Lung microvascular endothelial cell (primary cell): ENCODE results near the gene CDK15. TPM values are rescaled to one million over a fixed set of nuclear protein-coding genes. Genes with fewer than 3 reads are reported as not detected.
"Not testable (repeated sequence)": the region's sequence is repeated elsewhere in the genome, so short reads cannot be mapped to it uniquely, and the experiment has no call there.

Source experiments
- DNase-seq, 2 donors: peaks; one replicate each; pipeline versions ENCODE4 v3.0.0 to v3.0.0-alpha.2; 2010; ENCODE audit warnings: low read depth in 2 of 2
- total RNA-seq: library from RNA; depleted of rRNA; stranded (reverse); fragments of >200 nt; gene quantifications from 2 replicates; pipeline ENCODE4 v1.2.1, GENCODE V29; 2014

Gene CDK15
- total RNA-seq, 1 donor from 2014 or later = not detected

- no peak for DNase-seq
Measured at GRCh38 chr2:201789395-201789794, 16.9 kb upstream of the CDK15 start.

GRCh38 chr2:201790291-201790690 lies 16.0 kb upstream of the CDK15 start:
- DNase-seq = no peak

GRCh38 chr2:201790989-201791388 lies 15.3 kb upstream of the CDK15 start:
- no peak for DNase-seq

- DNase-seq = no peak
Measured at GRCh38 chr2:201793631-201794030, 12.7 kb upstream of the CDK15 start.

- no peak for DNase-seq
Measured at GRCh38 chr2:201794294-201794693, 12.0 kb upstream of the CDK15 start.

- peak; percentile 29 to 59 for DNase-seq
Measured at GRCh38 chr2:201795607-201796477, 10.5 kb upstream of the CDK15 start.

GRCh38 chr2:201796478-201796865 lies 9.9 kb upstream of the CDK15 start:
- no peak for DNase-seq

- no peak for DNase-seq
Measured at GRCh38 chr2:201797175-201797840, 9.0 kb upstream of the CDK15 start.

GRCh38 chr2:201798252-201798913 lies 8.0 kb upstream of the CDK15 start:
- DNase-seq = peak; percentile 20 to 76

- DNase-seq = not testable (repeated sequence)
Measured at GRCh38 chr2:201798914-201799285, 7.4 kb upstream of the CDK15 start.

GRCh38 chr2:201807452-201807999 lies 1.2 kb downstream of the CDK15 start:
- DNase-seq = no peak

GRCh38 chr2:201808027-201808426 lies 1.7 kb downstream of the CDK15 start:
- DNase-seq = no peak

- no peak for DNase-seq
Measured at GRCh38 chr2:201809633-201810032, 3.3 kb downstream of the CDK15 start.

- DNase-seq = not testable (repeated sequence)
Measured at GRCh38 chr2:201810604-201811003, 4.3 kb downstream of the CDK15 start.

- DNase-seq = no peak
Measured at GRCh38 chr2:201813996-201814760, 7.8 kb downstream of the CDK15 start.

- no peak for DNase-seq
Measured at GRCh38 chr2:201816657-201817575, 10.6 kb downstream of the CDK15 start.

- DNase-seq = no peak
Measured at GRCh38 chr2:201820383-201821007, 14.2 kb downstream of the CDK15 start.

GRCh38 chr2:201821080-201821479 lies 14.7 kb downstream of the CDK15 start:
- no peak for DNase-seq

GRCh38 chr2:201824212-201824611 lies 17.9 kb downstream of the CDK15 start:
- DNase-seq = no peak

- DNase-seq = no peak
Measured at GRCh38 chr2:201827621-201828020, 21.3 kb downstream of the CDK15 start.
